ENCODE results near the gene VAC14. TPM values are rescaled to one million over a fixed set of nuclear protein-coding genes. Genes with fewer than 3 reads are reported as not detected.

The VAC14 gene
- polyA plus RNA-seq, 3 donors: 20.7 to 49.4 (median 31.1) TPM

DNA sequence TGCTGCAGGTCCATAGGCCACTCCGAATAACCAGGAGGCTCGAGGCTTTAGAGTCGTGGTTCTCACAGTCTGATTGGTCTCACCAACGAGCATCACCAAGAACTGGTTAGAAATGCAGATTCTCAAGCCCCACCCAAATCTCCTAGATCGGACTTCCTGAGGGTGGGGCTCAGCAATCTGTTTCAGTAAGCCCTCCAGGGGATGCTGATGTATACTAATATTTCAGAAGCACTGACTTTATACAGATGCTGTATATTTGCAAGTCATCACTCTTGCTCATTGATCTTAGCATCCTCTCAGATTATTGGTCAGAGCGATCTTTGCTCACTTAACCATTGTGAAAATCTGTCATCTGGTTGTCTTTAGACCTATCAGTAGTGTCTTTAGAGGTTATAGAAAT, 4.4 kb upstream of the VAC14 start:
- 85% methylated on average over 3 of the region's 6 CpGs for WGBS (ENCODE audit: insufficient coverage)
- no peak for DNase-seq
- Histone ChIP-seq H3K9ac (ENCODE audit: insufficient read depth, low read length, poor library complexity, severe bottlenecking) (no peak overlapping the region), H3K4me3 (replicated peaks in 1 of 3; ENCODE audit: low read depth in 2 of 3, low read length in 3 of 3) (no peak overlapping the region), H3K9me3 (replicated peaks in 1 of 2; ENCODE audit: control insufficient read depth in 1 of 2, insufficient read depth in 1 of 2, low read length in 2 of 2) (peaks cover 6 to 8% of the 10 kb centered on the region in 2 donors), H3K4me1 (ENCODE audit: control insufficient read depth in 1 of 2, insufficient read depth in 2 of 2, low read length in 2 of 2) (peaks cover 7 to 12% of the 10 kb centered on the region in 2 donors), H3K27ac (ENCODE audit: low read depth in 1 of 2, low read length in 2 of 2) (no peak overlapping the region), H3K79me2 (ENCODE audit: insufficient read depth, low read length) (peaks cover 3% of the 10 kb centered on the region), H3K4me2 (replicated peaks; ENCODE audit: extremely low read depth, low read length, poor library complexity, severe bottlenecking) (no peak overlapping the region), H3K36me3 (replicated peaks in 1 of 2; ENCODE audit: control insufficient read depth in 1 of 2, insufficient read depth in 2 of 2, low read length in 2 of 2) (no peaks in the 10 kb centered on the region), H2AFZ (ENCODE audit: insufficient read depth, low read depth, low read length, poor library complexity, severe bottlenecking) (no peak overlapping the region), H3K27me3 (ENCODE audit: control insufficient read depth in 2 of 2, insufficient read depth in 2 of 2, low read length in 2 of 2) (no peaks in the 10 kb centered on the region), H4K20me1 (ENCODE audit: insufficient read depth, low read length) (no peaks in the 10 kb centered on the region)
- Mint-ChIP-seq H3K36me3 (no peaks in the 10 kb centered on the region), H3K27me3 (ENCODE audit: low read depth in 3 of 3) (peaks cover 8 to 19% (median 8%) of the 10 kb centered on the region in 3 donors), H3K4me1 (peaks cover 19% of the 10 kb centered on the region), H3K27ac (peak overlapping the region in 3 of 7 donors; percentile 28 to 95 (median 95)), H3K9me3 (peaks cover 4 to 15% (median 9%) of the 10 kb centered on the region in 7 donors), H3K4me3 (no peak overlapping the region)
- intact Hi-C loops (cut with micrococcal nuclease): loop anchor here in 1 of 2 donors (10.0 kb wide), 1 partner anchor 479 kb away; the partner anchor contains the start of gene CMTR2
- no peak for TF ChIP-seq CTCF (IDR thresholded peaks at IDR 0.05)

DNA sequence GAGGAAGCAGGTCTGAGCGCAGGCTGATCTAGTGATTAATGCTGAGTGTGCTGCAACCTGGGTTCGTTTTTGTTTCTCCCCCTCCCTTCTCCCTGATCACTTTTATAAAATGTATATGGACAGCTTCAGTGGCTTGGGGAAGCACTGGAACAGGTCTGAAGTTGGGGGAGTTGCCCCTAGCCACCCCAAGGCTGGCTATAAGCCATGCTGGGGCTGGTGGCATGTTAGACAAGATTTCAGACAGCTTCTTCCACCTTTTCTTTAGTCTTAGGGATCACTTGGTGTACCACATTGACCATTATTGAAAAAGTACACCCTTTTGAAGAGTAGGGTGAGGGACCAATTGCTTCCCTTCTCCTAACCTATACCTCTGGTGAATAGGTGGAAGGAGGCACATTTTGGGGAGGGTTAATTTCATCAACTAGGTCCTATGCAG, 3.8 kb upstream of the VAC14 start:
- intact Hi-C loops (cut with micrococcal nuclease): loop anchor here in 1 of 2 donors (10.0 kb wide), 1 partner anchor 480 kb away; the partner anchor contains the start of gene CMTR2
- Histone ChIP-seq H3K36me3 (replicated peaks in 1 of 2; ENCODE audit: control insufficient read depth in 1 of 2, insufficient read depth in 2 of 2, low read length in 2 of 2) (no peaks in the 10 kb centered on the region), H3K4me3 (replicated peaks in 1 of 3; ENCODE audit: low read depth in 2 of 3, low read length in 3 of 3) (no peak overlapping the region), H3K79me2 (ENCODE audit: insufficient read depth, low read length) (peaks cover 9% of the 10 kb centered on the region), H3K27ac (ENCODE audit: low read depth in 1 of 2, low read length in 2 of 2) (peak overlapping the region; percentile 23 to 64), H2AFZ (ENCODE audit: insufficient read depth, low read depth, low read length, poor library complexity, severe bottlenecking) (no peak overlapping the region), H3K9me3 (replicated peaks in 1 of 2; ENCODE audit: control insufficient read depth in 1 of 2, insufficient read depth in 1 of 2, low read length in 2 of 2) (peaks cover 6 to 8% of the 10 kb centered on the region in 2 donors), H3K9ac (ENCODE audit: insufficient read depth, low read length, poor library complexity, severe bottlenecking) (no peak overlapping the region), H3K4me2 (replicated peaks; ENCODE audit: extremely low read depth, low read length, poor library complexity, severe bottlenecking) (no peak overlapping the region), H3K27me3 (ENCODE audit: control insufficient read depth in 2 of 2, insufficient read depth in 2 of 2, low read length in 2 of 2) (no peaks in the 10 kb centered on the region), H3K4me1 (ENCODE audit: control insufficient read depth in 1 of 2, insufficient read depth in 2 of 2, low read length in 2 of 2) (peaks cover 14 to 19% of the 10 kb centered on the region in 2 donors), H4K20me1 (ENCODE audit: insufficient read depth, low read length) (no peaks in the 10 kb centered on the region)
- Mint-ChIP-seq H3K36me3 (no peaks in the 10 kb centered on the region), H3K27ac (peak overlapping the region; percentile 62 to 95 (median 85)), H3K4me1 (peaks cover 25% of the 10 kb centered on the region), H3K4me3 (peak overlapping the region in 1 of 2 donors; percentile 65), H3K9me3 (peaks cover 4 to 15% (median 9%) of the 10 kb centered on the region in 7 donors), H3K27me3 (ENCODE audit: low read depth in 3 of 3) (peaks cover 6 to 15% (median 7%) of the 10 kb centered on the region in 3 donors)
- no peak for TF ChIP-seq CTCF (IDR thresholded peaks at IDR 0.05)
- no peak for DNase-seq
- no CpG with 5 or more reads among the region's 2 CpGs for WGBS (ENCODE audit: insufficient coverage)
